ENCODE results near the gene HEATR5B. TPM values are rescaled to one million over a fixed set of nuclear protein-coding genes. Genes with fewer than 3 reads are reported as not detected.

Gene HEATR5B
- total and polyA plus RNA-seq, 2 of the 8 experiments (the other 6 are each of a cell fraction or from before 2014, with no cell fraction given) = 7.0 to 12.6 TPM

- no peak overlapping the region for H3K27ac ChIP-seq (ENCODE audit: low read depth, low read length)
- DNase-seq (ENCODE audit: low read depth in 1 of 2, low spot score in 2 of 2) (no peak), FAIRE-seq (no peak)
- H4K91ac ChIP-seq (replicated peaks; ENCODE audit: insufficient read length, low read length) = no peak overlapping the region
- POLR2A ChIA-PET (ENCODE audit: partially characterized antibody) = interaction anchor here (0.7 to 1.7 kb wide), 3 partner anchors 12 to 121 kb away, joined by 3 read pairs; no protein-coding TSS in a partner anchor
- H3K23ac ChIP-seq (ENCODE audit: insufficient read length) = no peak overlapping the region
- no peak overlapping the region for H4K8ac ChIP-seq (ENCODE audit: extremely low read depth, insufficient read depth, low read length)
- no peak overlapping the region for H2BK20ac ChIP-seq (ENCODE audit: low read length)
- H3K4me2 ChIP-seq (ENCODE audit: insufficient read depth in 1 of 2, low read depth in 2 of 2, low read length in 2 of 2) = no peak overlapping the region
- 90% methylated on average over 4 of the region's 4 CpGs; no CpG with 5 or more reads in 1 of the 2 experiments for WGBS, 2 experiments (ENCODE audit: extremely low coverage in 1 of 2, insufficient coverage in 1 of 2, insufficient read length in 1 of 2, insufficient replicate concordance in 2 of 2, low coverage in 1 of 2, low lambda C conversion rate in 2 of 2, missing lambda C conversion rate in 1 of 2)
- H3K18ac ChIP-seq (ENCODE audit: extremely low read depth, low read length) = no peak overlapping the region
- H3K79me1 ChIP-seq (ENCODE audit: low read depth, low read length) = no peaks in the 10 kb centered on the region
- no peaks in the 10 kb centered on the region for H3K4me1 ChIP-seq (replicated peaks in 1 of 4; ENCODE audit: control insufficient read depth in 3 of 4, insufficient read depth in 4 of 4, low read length in 3 of 4)
- H2BK120ac ChIP-seq (replicated peaks; ENCODE audit: low read depth, low read length) = no peak overlapping the region
- H2BK5ac ChIP-seq (ENCODE audit: low read depth, low read length) = no peak overlapping the region
- H2BK12ac ChIP-seq (ENCODE audit: low read depth, low read length) = no peak overlapping the region
- no peak overlapping the region for H4K5ac ChIP-seq (ENCODE audit: insufficient read length, low read depth, low read length)
- H3K4me3 ChIP-seq (ENCODE audit: extremely low read depth in 1 of 4, insufficient read depth in 2 of 4, low read depth in 3 of 4, low read length in 4 of 4) = no peak overlapping the region
- no peaks in the 10 kb centered on the region for H3K27me3 ChIP-seq (replicated peaks in 1 of 4; ENCODE audit: control insufficient read depth in 3 of 4, extremely low read depth in 1 of 4, insufficient read depth in 3 of 4, low read length in 3 of 4)
- no peak overlapping the region for H3K4ac ChIP-seq (replicated peaks; ENCODE audit: insufficient read length, low read depth, low read length)
- no peak overlapping the region for H3K14ac ChIP-seq (ENCODE audit: insufficient read length)
- no peaks in the 10 kb centered on the region for H3K23me2 ChIP-seq (ENCODE audit: low read depth, low read length)
- H3K9me3 ChIP-seq (ENCODE audit: insufficient read depth in 2 of 2, low read depth in 1 of 2, low read length in 1 of 2) = no peaks in the 10 kb centered on the region
- no peak overlapping the region for H3K9ac ChIP-seq (replicated peaks in 1 of 4; ENCODE audit: extremely low read depth in 1 of 4, low read depth in 3 of 4, low read length in 3 of 4)
- H3K56ac ChIP-seq (replicated peaks; ENCODE audit: insufficient read length, low read depth, low read length) = no peak overlapping the region
- no peak overlapping the region for H2AK5ac ChIP-seq (ENCODE audit: low read depth, low read length)
- CTCF ChIA-PET (ENCODE audit: partially characterized antibody) = interaction anchor here (1.0 kb wide), 1 partner anchor 71 kb away, joined by 4 read pairs; no protein-coding TSS in a partner anchor
- no peaks in the 10 kb centered on the region for H3K79me2 ChIP-seq (ENCODE audit: control insufficient read depth in 1 of 2, insufficient read depth in 2 of 2, low read length in 2 of 2)
- H3K36me3 ChIP-seq (ENCODE audit: control insufficient read depth in 2 of 4, insufficient read depth in 4 of 4, low read length in 3 of 4) = peaks cover 0 to 7% (median 3%) of the 10 kb centered on the region in 4 experiments; a peak in 4 of 8 replicates
- no peak overlapping the region for H2BK15ac ChIP-seq (ENCODE audit: low read length)
- H2AFZ ChIP-seq (ENCODE audit: low read length) = no peak overlapping the region
- no peak for TF ChIP-seq RXRA (IDR thresholded peaks at IDR 0.05; ENCODE audit: insufficient read depth, low read depth, low read length)
- TF ChIP-seq BCL11A (IDR thresholded peaks at IDR 0.05; ENCODE audit: low read depth in 2 of 2, low read length in 2 of 2) = no peak
- TF ChIP-seq ATF2 (IDR thresholded peaks at IDR 0.05; ENCODE audit: low read length) = no peak
- TF ChIP-seq SIRT6 (IDR thresholded peaks at IDR 0.05; ENCODE audit: low read length) = no peak
- TF ChIP-seq HDAC2 (IDR thresholded peaks at IDR 0.05; ENCODE audit: borderline replicate concordance in 1 of 2, low read depth in 2 of 2, low read length in 2 of 2) = no peak
- no peak for TF ChIP-seq SP2 (IDR thresholded peaks at IDR 0.05; ENCODE audit: low read length)
- no peak for TF ChIP-seq EZH2 (IDR thresholded peaks at IDR 0.05; ENCODE audit: low read depth, low read length, severe bottlenecking)
- TF ChIP-seq TEAD4 (IDR thresholded peaks at IDR 0.05; ENCODE audit: low read depth, low read length) = no peak
- H4K20me1 ChIP-seq (replicated peaks in 1 of 2; ENCODE audit: control insufficient read depth in 1 of 2, insufficient read depth in 2 of 2, low read length in 2 of 2) = no peaks in the 10 kb centered on the region
Measured at GRCh38 chr2:37098416-37099118, 14.4 kb upstream of the HEATR5B start.

Measured in H1 (cell line).